BJ (cell line): Measurements from ENCODE around the gene TBC1D23. TPM values are rescaled to one million over a fixed set of nuclear protein-coding genes. Genes with fewer than 3 reads are reported as not detected.
"Not testable (repeated sequence)": the region's sequence is repeated elsewhere in the genome, so short reads cannot be mapped to it uniquely, and the experiment has no call there.

Experiments used
- CTCF ChIA-PET: fragments of 350-600 bp; formaldehyde crosslinking; extraction: SDS; loops from one replicate; lab custom pipeline; 2021; ENCODE audit warnings: antibody characterized with exemption, inconsistent platforms; lab: Yijun Ruan, JAX
- POLR2A ChIA-PET: fragments of 300-600 bp; sonication (Branson Sonifier 250); formaldehyde crosslinking; extraction: SDS; loops from one replicate; lab custom pipeline; 2021; ENCODE audit warnings: antibody characterized with exemption; lab: Charles Lee
- DNase-seq: peaks from one replicate; pipeline ENCODE4 v3.0.0-alpha.2; 2011; ENCODE audit warnings: low read depth
- H3K27me3 ChIP-seq: 2 replicates; pipeline ENCODE4 v1.6.0; 2011; ENCODE audit warnings: low read length; ENCODE audit not compliant: control insufficient read depth, insufficient read depth
- H3K36me3 ChIP-seq: 2 replicates; pipeline ENCODE4 v1.5.1; 2011; ENCODE audit warnings: low read length; ENCODE audit not compliant: control insufficient read depth, insufficient read depth
- H3K4me3 ChIP-seq: 2 replicates; pipeline ENCODE4 v1.5.1; 2011; ENCODE audit warnings: low read depth, mild to moderate bottlenecking, control low read depth, low read length
- polyA plus RNA-seq: library from polyadenylated mRNA; depleted of rRNA; stranded (reverse); fragments of >200 nt; gene quantifications from 2 replicates; pipeline ENCODE4 v1.2.3, GENCODE V29; 2011
- TF ChIP-seq, protein P1 (sequence below): IDR thresholded peaks from 2 replicates; pipeline ENCODE4 v1.5.1; 2011; ENCODE audit warnings: low read depth, mild to moderate bottlenecking, control low read depth, inconsistent platforms, low read length, moderate library complexity; ENCODE audit not compliant: insufficient read depth

Gene TBC1D23
- polyA plus RNA-seq, 1 experiment = 22.5 TPM

DNA sequence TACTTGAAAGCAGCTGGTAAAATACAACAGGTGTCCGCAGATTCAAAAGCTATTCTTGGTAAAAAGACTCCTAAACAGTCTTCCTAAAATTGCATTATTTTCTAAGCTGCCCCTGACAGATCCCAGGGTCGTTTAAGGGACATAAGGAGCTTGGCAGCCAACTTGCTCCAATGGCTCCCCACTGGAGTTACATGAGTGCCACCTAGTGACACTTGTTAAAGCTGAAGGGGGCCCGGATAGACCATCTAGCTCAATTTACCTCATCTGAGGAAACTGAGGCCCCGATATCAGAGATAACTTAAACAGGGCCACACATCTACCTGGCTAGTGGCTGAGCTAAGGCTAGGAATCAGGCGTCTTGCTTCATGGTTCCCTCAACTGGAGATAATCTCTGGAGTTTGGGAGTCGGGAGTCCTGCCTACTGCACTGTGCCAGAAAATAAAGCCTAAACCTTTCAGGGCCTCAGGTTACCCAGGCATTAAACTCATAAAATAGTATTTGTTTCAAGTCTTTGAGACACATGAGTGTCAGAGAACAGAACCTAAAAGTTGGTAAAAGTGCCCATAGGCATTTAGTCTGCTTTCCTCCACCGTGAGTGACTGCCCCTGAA lies 6.5 kb upstream of the TBC1D23 start:
- no peak for DNase-seq
- ChIA-PET CTCF (interaction anchor here (0.6 to 1.6 kb wide), 42 partner anchors 9 to 617 kb away, joined by 3 to 38 read pairs (median 4); no protein-coding TSS in a partner anchor), POLR2A (interaction anchor here (0.6 to 1.2 kb wide), 4 partner anchors 181 to 423 kb away, joined by 3 to 10 read pairs (median 4); no protein-coding TSS in a partner anchor)
- Histone ChIP-seq H3K4me3 (no peak overlapping the region), H3K36me3 (no peaks in the 10 kb centered on the region), H3K27me3 (no peaks in the 10 kb centered on the region)
- TF ChIP-seq, protein P1, sequence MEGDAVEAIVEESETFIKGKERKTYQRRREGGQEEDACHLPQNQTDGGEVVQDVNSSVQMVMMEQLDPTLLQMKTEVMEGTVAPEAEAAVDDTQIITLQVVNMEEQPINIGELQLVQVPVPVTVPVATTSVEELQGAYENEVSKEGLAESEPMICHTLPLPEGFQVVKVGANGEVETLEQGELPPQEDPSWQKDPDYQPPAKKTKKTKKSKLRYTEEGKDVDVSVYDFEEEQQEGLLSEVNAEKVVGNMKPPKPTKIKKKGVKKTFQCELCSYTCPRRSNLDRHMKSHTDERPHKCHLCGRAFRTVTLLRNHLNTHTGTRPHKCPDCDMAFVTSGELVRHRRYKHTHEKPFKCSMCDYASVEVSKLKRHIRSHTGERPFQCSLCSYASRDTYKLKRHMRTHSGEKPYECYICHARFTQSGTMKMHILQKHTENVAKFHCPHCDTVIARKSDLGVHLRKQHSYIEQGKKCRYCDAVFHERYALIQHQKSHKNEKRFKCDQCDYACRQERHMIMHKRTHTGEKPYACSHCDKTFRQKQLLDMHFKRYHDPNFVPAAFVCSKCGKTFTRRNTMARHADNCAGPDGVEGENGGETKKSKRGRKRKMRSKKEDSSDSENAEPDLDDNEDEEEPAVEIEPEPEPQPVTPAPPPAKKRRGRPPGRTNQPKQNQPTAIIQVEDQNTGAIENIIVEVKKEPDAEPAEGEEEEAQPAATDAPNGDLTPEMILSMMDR = peak; percentile 77

DNA sequence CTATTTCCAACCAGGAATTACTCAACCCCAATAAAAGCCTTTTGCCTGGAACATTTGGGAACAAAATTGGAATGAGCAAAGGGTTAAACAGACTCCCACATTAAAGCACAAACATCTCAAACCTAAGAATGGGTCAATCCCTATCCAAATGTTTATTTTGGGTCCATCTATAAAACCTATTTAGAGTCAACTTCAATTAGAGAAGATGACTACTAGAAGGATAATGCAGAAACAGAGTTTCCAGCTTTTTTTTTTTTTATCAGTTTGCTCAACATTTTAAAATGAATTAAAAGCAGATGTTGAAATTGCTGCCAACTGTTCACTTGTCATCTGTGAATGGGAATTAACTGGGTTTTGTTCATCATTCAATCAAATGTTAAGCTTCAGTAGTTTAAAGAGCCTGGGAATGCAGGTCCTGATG lies 4.1 kb upstream of the TBC1D23 start:
- POLR2A ChIA-PET = interaction anchor here (0.7 kb wide), 1 partner anchor 216 kb away, joined by 4 read pairs; no protein-coding TSS in a partner anchor
- no peak overlapping the region for H3K4me3 ChIP-seq
- CTCF ChIA-PET = interaction anchor here (0.9 to 2.2 kb wide), 4 partner anchors 188 to 413 kb away, joined by 3 to 9 read pairs (median 3); no protein-coding TSS in a partner anchor
- no peaks in the 10 kb centered on the region for H3K27me3 ChIP-seq
- no peaks in the 10 kb centered on the region for H3K36me3 ChIP-seq
- no peak for DNase-seq
- TF ChIP-seq, protein P1 = no peak

DNA sequence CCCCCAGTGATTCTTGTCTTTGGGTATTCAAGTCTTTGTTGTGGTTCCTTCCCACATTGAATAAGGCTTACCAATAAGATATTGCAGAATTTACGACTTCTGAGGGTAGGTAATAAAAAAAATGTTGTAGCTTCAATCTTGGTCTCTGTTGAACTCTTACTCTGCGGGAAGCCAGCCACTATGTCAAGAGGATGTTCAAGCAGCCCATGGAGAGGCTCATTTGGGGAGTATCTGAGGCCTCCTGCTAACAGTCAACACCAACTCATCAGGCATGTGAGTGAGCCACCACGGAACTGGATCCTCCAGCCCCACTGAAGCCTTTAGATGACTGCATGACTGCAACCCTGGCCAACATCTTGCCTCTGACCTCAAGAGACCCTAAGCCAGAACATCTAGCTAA lies 3.2 kb upstream of the TBC1D23 start:
- no peak for DNase-seq
- Histone ChIP-seq H3K36me3 (no peaks in the 10 kb centered on the region), H3K27me3 (no peaks in the 10 kb centered on the region), H3K4me3 (no peak overlapping the region)
- ChIA-PET CTCF (interaction anchor here (0.7 to 2.2 kb wide), 6 partner anchors 11 to 539 kb away, joined by 3 to 9 read pairs (median 3); no protein-coding TSS in a partner anchor), POLR2A (no interaction called here)
- TF ChIP-seq, protein P1 = no peak

DNA sequence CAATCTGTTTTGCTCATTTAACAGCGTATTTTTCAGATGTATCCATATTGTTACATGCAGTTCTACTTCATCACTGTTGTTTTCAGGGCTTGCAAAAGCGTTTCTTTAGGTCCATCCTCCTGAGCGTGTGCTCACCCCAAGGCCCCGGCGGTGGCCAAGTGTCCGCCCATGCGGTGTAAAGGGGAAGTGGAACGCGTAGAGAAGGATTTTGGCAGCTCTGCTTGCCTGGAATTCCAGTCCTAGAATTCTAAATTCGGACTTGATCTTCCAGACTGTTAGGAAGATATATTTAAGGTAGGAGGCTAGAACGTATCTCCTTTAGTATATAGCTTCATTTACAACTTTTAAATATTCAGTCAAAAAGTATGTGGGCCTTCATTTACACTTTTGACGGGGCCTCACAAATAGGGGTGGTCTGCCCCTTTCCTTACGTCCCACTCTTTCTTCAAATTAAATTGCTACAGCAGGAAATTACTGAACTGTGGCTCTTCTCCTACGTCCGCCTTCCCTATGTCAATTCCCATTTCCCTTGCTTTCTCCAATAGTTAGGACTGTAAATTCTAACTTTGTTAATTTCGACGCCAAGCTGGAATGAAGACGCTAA lies 609 bp upstream of the TBC1D23 start:
- ChIA-PET CTCF (interaction anchor here (0.6 to 1.4 kb wide), 6 partner anchors 13 to 561 kb away, joined by 3 to 4 read pairs (median 4); no protein-coding TSS in a partner anchor), POLR2A (interaction anchor here (0.5 to 1.0 kb wide), 6 partner anchors 9 to 427 kb away, joined by 3 to 13 read pairs (median 6); no protein-coding TSS in a partner anchor)
- no peaks in the 10 kb centered on the region for H3K36me3 ChIP-seq
- peak overlapping the region; percentile 2; the same call in 1 of the 2 replicates for H3K4me3 ChIP-seq
- H3K27me3 ChIP-seq = no peaks in the 10 kb centered on the region
- no peak for DNase-seq
- TF ChIP-seq, protein P1 = 0 out of 2 replicates have a peak, but pooled peaks have one; percentile 8

DNA sequence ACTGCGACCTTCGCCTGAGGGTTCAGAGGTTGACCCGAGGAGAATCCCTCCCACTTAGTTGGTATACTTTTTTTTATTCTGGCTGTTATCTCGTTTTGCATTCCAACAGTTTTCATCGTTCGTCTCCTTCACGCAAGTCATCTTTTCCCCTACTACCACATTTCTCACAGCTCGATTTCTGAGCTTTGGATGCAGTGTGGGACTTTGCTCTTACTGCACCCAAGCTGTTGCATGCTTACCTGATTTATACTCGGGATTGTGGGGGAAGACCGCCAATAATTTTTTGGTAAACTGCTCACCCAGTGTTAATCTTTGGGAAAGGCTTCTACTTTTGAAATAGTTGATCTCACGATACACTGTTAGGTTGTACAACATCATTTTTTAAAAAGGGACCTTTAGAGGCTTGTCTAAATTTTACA lies 702 bp downstream of the TBC1D23 start:
- Histone ChIP-seq H3K4me3 (peak overlapping the region; percentile 100), H3K36me3 (no peaks in the 10 kb centered on the region), H3K27me3 (no peaks in the 10 kb centered on the region)
- TF ChIP-seq, protein P1 = no peak
- ChIA-PET CTCF (interaction anchor here (0.6 to 0.9 kb wide), 4 partner anchors 161 to 1159 kb away, joined by 3 to 4 read pairs (median 4); no protein-coding TSS in a partner anchor), POLR2A (no interaction called here)
- DNase-seq = no peak

DNA sequence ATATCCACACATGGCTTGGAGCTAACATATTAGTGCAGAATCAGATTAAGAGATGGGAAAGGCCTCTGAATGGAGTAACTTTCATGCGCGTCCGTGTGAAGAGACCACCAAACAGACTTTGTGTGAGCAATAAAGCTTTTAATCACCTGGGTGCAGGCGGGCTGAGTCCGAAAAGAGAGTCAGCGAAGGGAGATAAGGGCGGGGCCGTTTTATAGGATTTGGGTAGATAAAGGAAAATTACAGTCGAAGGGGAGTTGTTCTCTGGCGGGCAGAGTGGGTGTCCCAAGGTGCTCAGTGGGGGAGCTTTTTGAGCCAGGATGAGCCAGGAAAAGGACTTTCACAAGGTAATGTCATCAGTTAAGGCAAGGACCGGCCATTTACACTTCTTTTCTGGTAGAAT lies 2.1 kb downstream of the TBC1D23 start:
- H3K36me3 ChIP-seq, DNase-seq, CTCF ChIA-PET, H3K27me3 ChIP-seq, H3K4me3 ChIP-seq: not testable (repeated sequence)
- POLR2A ChIA-PET = interaction anchor here (0.6 to 0.7 kb wide), 2 partner anchors 214 to 364 kb away, joined by 3 to 7 read pairs; no protein-coding TSS in a partner anchor
